Epithelial cell of prostate (primary cell): ENCODE data around the gene ORAI2.
"Not testable (repeated sequence)": the region's sequence is repeated elsewhere in the genome, so short reads cannot be mapped to it uniquely, and the experiment has no call there.

Experiments
- DNase-seq: peaks from one replicate; pipeline ENCODE4 v3.0.0-alpha.2; 2011; ENCODE audit warnings: low read depth, low spot score
- H3K27ac ChIP-seq: fragments of 450-650 bp; 2 replicates; pipeline ENCODE4 v1.5.1; 2017; ENCODE audit warnings: mild to moderate bottlenecking

The ORAI2 gene

GRCh38 chr7:102493220-102493935 lies 60.0 kb downstream of the ORAI2 start:
- not testable (repeated sequence) for H3K27ac ChIP-seq, DNase-seq

- H3K27ac ChIP-seq, DNase-seq: not testable (repeated sequence)
Observed at GRCh38 chr7:102494026-102494425, 60.7 kb downstream of the ORAI2 start.

- DNase-seq, H3K27ac ChIP-seq: not testable (repeated sequence)
Observed at GRCh38 chr7:102494473-102495149, 61.2 kb downstream of the ORAI2 start.

- not testable (repeated sequence) for H3K27ac ChIP-seq, DNase-seq
Observed at GRCh38 chr7:102496861-102497260, 63.5 kb downstream of the ORAI2 start.

- not testable (repeated sequence) for DNase-seq, H3K27ac ChIP-seq
Observed at GRCh38 chr7:102497308-102497707, 63.9 kb downstream of the ORAI2 start.

- H3K27ac ChIP-seq, DNase-seq: not testable (repeated sequence)
Observed at GRCh38 chr7:102498321-102498720, 64.9 kb downstream of the ORAI2 start.

- not testable (repeated sequence) for DNase-seq, H3K27ac ChIP-seq
Observed at GRCh38 chr7:102503141-102503540, 69.8 kb downstream of the ORAI2 start.

- not testable (repeated sequence) for DNase-seq, H3K27ac ChIP-seq
Observed at GRCh38 chr7:102505298-102506185, 72.2 kb downstream of the ORAI2 start.
